MM.1S (cell line): ENCODE data around the gene RBM17.

Experiments used
- DNase-seq: peaks from one replicate; pipeline ENCODE4 v3.0.0-alpha.2; 2015
- H2AFZ ChIP-seq: fragments of 300-600 bp; sonication (generic); 2 replicates; pipeline ENCODE4 v1.6.0; 2016; ENCODE audit warnings: antibody characterized with exemption, low read length
- H3F3A ChIP-seq: fragments of 300-600 bp; sonication (generic); 2 replicates; pipeline ENCODE4 v1.6.1; 2016; ENCODE audit warnings: mild to moderate bottlenecking, antibody characterized with exemption, low read length, moderate library complexity, mixed read lengths; ENCODE audit not compliant: insufficient read depth
- H3K27ac ChIP-seq: fragments of 300-600 bp; sonication (generic); 2 replicates; pipeline ENCODE4 v1.5.1; 2016; ENCODE audit warnings: mild to moderate bottlenecking, low read length
- H3K27me3 ChIP-seq: fragments of 300-600 bp; sonication (generic); replicated peaks from 2 replicates; pipeline ENCODE4 v1.6.0; 2016; ENCODE audit warnings: low read length; ENCODE audit not compliant: insufficient read depth
- H3K36me3 ChIP-seq: fragments of 300-600 bp; sonication (generic); replicated peaks from 2 replicates; pipeline ENCODE4 v1.6.1; 2016; ENCODE audit warnings: mild to moderate bottlenecking, low read length, mixed read lengths; ENCODE audit not compliant: insufficient read depth
- H3K4me1 ChIP-seq: fragments of 300-600 bp; sonication (generic); 2 replicates; pipeline ENCODE4 v1.6.1; 2016; ENCODE audit warnings: low read length, mixed read lengths
- H3K4me2 ChIP-seq: fragments of 300-600 bp; sonication (generic); 2 replicates; pipeline ENCODE4 v1.6.0; 2016; ENCODE audit warnings: low read depth, low read length
- H3K4me3 ChIP-seq: fragments of 300-600 bp; sonication (generic); 2 replicates; pipeline ENCODE4 v1.5.1; 2016; ENCODE audit warnings: low read length, mixed read lengths
- H3K79me2 ChIP-seq: fragments of 300-600 bp; sonication (generic); 2 replicates; pipeline ENCODE4 v1.6.1; 2016; ENCODE audit warnings: mixed run types, low read length, mixed read lengths
- H3K9ac ChIP-seq: fragments of 300-600 bp; sonication (generic); 2 replicates; pipeline ENCODE4 v1.6.1; 2016; ENCODE audit warnings: low read length, mixed read lengths
- H3K9me2 ChIP-seq: fragments of 300-600 bp; sonication (generic); replicated peaks from 2 replicates; pipeline ENCODE4 v1.6.1; 2016; ENCODE audit warnings: mild to moderate bottlenecking, low read length, mixed read lengths; ENCODE audit not compliant: insufficient read depth
- H3K9me3 ChIP-seq: fragments of 300-600 bp; sonication (generic); replicated peaks from 2 replicates; pipeline ENCODE4 v1.6.1; 2016; ENCODE audit warnings: mild to moderate bottlenecking, low read length, mixed read lengths; ENCODE audit not compliant: insufficient read depth
- H4K20me1 ChIP-seq: fragments of 300-600 bp; sonication (generic); 2 replicates; pipeline ENCODE4 v1.6.1; 2016; ENCODE audit warnings: mild to moderate bottlenecking, low read length, moderate library complexity, mixed read lengths; ENCODE audit not compliant: insufficient read depth
- CTCF ChIP-seq: fragments of 300-600 bp; sonication (generic); IDR thresholded peaks from 2 replicates; pipeline ENCODE4 v1.5.1; 2016; ENCODE audit warnings: antibody characterized with exemption, low read length, mixed read lengths
- EZH2 ChIP-seq: fragments of 300-600 bp; sonication (generic); optimal IDR thresholded peaks from 2 replicates; pipeline ENCODE3; 2017; ENCODE audit warnings: low read depth, mild to moderate bottlenecking, antibody characterized with exemption, low read length, mixed read lengths
- EZH2phosphoT487 ChIP-seq: fragments of 300-600 bp; sonication (generic); IDR thresholded peaks from 2 replicates; pipeline ENCODE4 v1.6.1; 2018; ENCODE audit warnings: antibody characterized with exemption, low read length

Gene RBM17

GRCh38 chr10:6161921-6162320, 73.1 kb downstream of the RBM17 start:
- H3K4me2 ChIP-seq: no peak overlapping the region
- no peak overlapping the region for H3K27ac ChIP-seq
- H3K79me2 ChIP-seq: peaks cover 33% of the 10 kb centered on the region

GRCh38 chr10:6162589-6163356, 73.9 kb downstream of the RBM17 start:
- H3K27me3 ChIP-seq: no peaks in the 10 kb centered on the region
- peak overlapping the region; percentile 23; the same call in 1 of the 2 replicates for H3K27ac ChIP-seq
- peaks cover 8% of the 10 kb centered on the region for H3F3A ChIP-seq
- peaks cover 5% of the 10 kb centered on the region; the same call in 1 of the 2 replicates for H3K36me3 ChIP-seq
- peak overlapping the region; percentile 45; the same call in 1 of the 2 replicates for H3K9ac ChIP-seq
- peaks cover 41% of the 10 kb centered on the region for H3K79me2 ChIP-seq
- peak overlapping the region; percentile 71 for H3K4me2 ChIP-seq
- DNase-seq: no peak
- no peak for TF ChIP-seq EZH2
- TF ChIP-seq CTCF: no peak
- no peak for TF ChIP-seq EZH2phosphoT487
- no peaks in the 10 kb centered on the region for H3K9me3 ChIP-seq
- no peaks in the 10 kb centered on the region for H3K9me2 ChIP-seq
- peak overlapping the region; percentile 53 for H3K4me3 ChIP-seq
- H3K4me1 ChIP-seq: peaks cover 10% of the 10 kb centered on the region; the same call in 1 of the 2 replicates
- H2AFZ ChIP-seq: peak overlapping the region; percentile 82
- H4K20me1 ChIP-seq: no peaks in the 10 kb centered on the region

More at GRCh38 chr10:6161921-6162320, 73.1 kb downstream of the RBM17 start:
- peaks cover 10% of the 10 kb centered on the region; the same call in 1 of the 2 replicates for H3K4me1 ChIP-seq
- no peak overlapping the region for H3K9ac ChIP-seq
- H2AFZ ChIP-seq: no peak overlapping the region
- TF ChIP-seq EZH2 (no peak), EZH2phosphoT487 (no peak), CTCF (no peak)
- H3K9me2 ChIP-seq: no peaks in the 10 kb centered on the region
- no peaks in the 10 kb centered on the region for H3K27me3 ChIP-seq
- H3K36me3 ChIP-seq: peaks cover 5% of the 10 kb centered on the region; the same call in 1 of the 2 replicates
- no peaks in the 10 kb centered on the region for H4K20me1 ChIP-seq
- peaks cover 8% of the 10 kb centered on the region for H3F3A ChIP-seq
- no peak overlapping the region for H3K4me3 ChIP-seq
- no peaks in the 10 kb centered on the region for H3K9me3 ChIP-seq
- DNase-seq: no peak

GRCh38 chr10:6163364-6164270, 74.8 kb downstream of the RBM17 start:
- Histone ChIP-seq H2AFZ (peak overlapping the region; percentile 94), H3K79me2 (peaks cover 50% of the 10 kb centered on the region)

More at GRCh38 chr10:6163364-6164270, 74.8 kb downstream of the RBM17 start:
- peaks cover 10% of the 10 kb centered on the region; the same call in 1 of the 2 replicates for H3K4me1 ChIP-seq
- H3F3A ChIP-seq: peaks cover 8% of the 10 kb centered on the region
- peak overlapping the region; percentile 100 for H3K9ac ChIP-seq
- peak; percentile 94 for DNase-seq
- H3K9me2 ChIP-seq: no peaks in the 10 kb centered on the region
- no peaks in the 10 kb centered on the region for H3K27me3 ChIP-seq
- peak overlapping the region; percentile 100 for H3K4me3 ChIP-seq
- H3K4me2 ChIP-seq: peak overlapping the region; percentile 98
- H3K9me3 ChIP-seq: no peaks in the 10 kb centered on the region
- peak overlapping the region; percentile 90 for H3K27ac ChIP-seq
- H3K36me3 ChIP-seq: peaks cover 5% of the 10 kb centered on the region
- TF ChIP-seq EZH2: no peak
- no peak for TF ChIP-seq EZH2phosphoT487
- TF ChIP-seq CTCF: no peak
- H4K20me1 ChIP-seq: no peaks in the 10 kb centered on the region
